HuH-7 (cell line): ENCODE data around the gene NCKAP5.

Experiments
- DNase-seq: peaks from one replicate; pipeline ENCODE4 v3.0.0; 2011; ENCODE audit warnings: low spot score

NCKAP5 gene

GRCh38 chr2:133204421-133204820 lies 363.8 kb downstream of the NCKAP5 start:
- no peak for DNase-seq

- DNase-seq, result no peak
Observed at GRCh38 chr2:133200684-133201421, 367.4 kb downstream of the NCKAP5 start.

GRCh38 chr2:133198678-133199077 lies 369.6 kb downstream of the NCKAP5 start:
- no peak for DNase-seq

GRCh38 chr2:133197156-133197555 lies 371.1 kb downstream of the NCKAP5 start:
- DNase-seq, result no peak

GRCh38 chr2:133194777-133195335 lies 373.4 kb downstream of the NCKAP5 start:
- DNase-seq, result no peak

- no peak for DNase-seq
Observed at GRCh38 chr2:133194362-133194655, 374.0 kb downstream of the NCKAP5 start.

GRCh38 chr2:133193544-133194361 lies 374.5 kb downstream of the NCKAP5 start:
- no peak for DNase-seq

GRCh38 chr2:133192028-133192427 lies 376.2 kb downstream of the NCKAP5 start:
- DNase-seq, result no peak

GRCh38 chr2:133177196-133177595 lies 391.1 kb downstream of the NCKAP5 start:
- DNase-seq, result no peak

GRCh38 chr2:133175926-133176325 lies 392.3 kb downstream of the NCKAP5 start:
- DNase-seq, result no peak

GRCh38 chr2:133173224-133173623 lies 395.0 kb downstream of the NCKAP5 start:
- no peak for DNase-seq

- DNase-seq, result peak; percentile 3
Observed at GRCh38 chr2:133171393-133172004, 396.8 kb downstream of the NCKAP5 start.

- DNase-seq, result no peak
Observed at GRCh38 chr2:133169274-133169912, 398.9 kb downstream of the NCKAP5 start.

GRCh38 chr2:133167990-133168389 lies 400.3 kb downstream of the NCKAP5 start:
- DNase-seq, result no peak

- no peak for DNase-seq
Observed at GRCh38 chr2:133167223-133167622, 401.0 kb downstream of the NCKAP5 start.

GRCh38 chr2:133166031-133166430 lies 402.2 kb downstream of the NCKAP5 start:
- no peak for DNase-seq

GRCh38 chr2:133163111-133163510 lies 405.2 kb downstream of the NCKAP5 start:
- no peak for DNase-seq

GRCh38 chr2:133158442-133158841 lies 409.8 kb downstream of the NCKAP5 start:
- DNase-seq, result no peak

- DNase-seq, result peak; percentile 2
Observed at GRCh38 chr2:133158024-133158423, 410.2 kb downstream of the NCKAP5 start.

GRCh38 chr2:133157141-133157540 lies 411.1 kb downstream of the NCKAP5 start:
- no peak for DNase-seq

GRCh38 chr2:133152801-133153200 lies 415.5 kb downstream of the NCKAP5 start:
- DNase-seq, result no peak

GRCh38 chr2:133148187-133148586 lies 420.1 kb downstream of the NCKAP5 start:
- DNase-seq, result no peak
